Large intestine (tissue), 3 donors: ENCODE results near the gene MUTYH. TPM values are rescaled to one million over a fixed set of nuclear protein-coding genes. Genes with fewer than 3 reads are reported as not detected.
"Not testable (repeated sequence)": the region's sequence is repeated elsewhere in the genome, so short reads cannot be mapped to it uniquely, and the experiment has no call there.

ENCODE experiments used
- DNase-seq, 2 donors: peaks; one replicate each; pipeline versions ENCODE4 v3.0.0 to v3.0.0-alpha.2; 2013
- H3K27ac ChIP-seq: one replicate; pipeline ENCODE4 v1.5.1; 2013; ENCODE audit warnings: low read length
- H3K27me3 ChIP-seq: 2 replicates; pipeline ENCODE4 v1.6.1; 2013; ENCODE audit warnings: low read length; ENCODE audit not compliant: control insufficient read depth, insufficient read depth
- H3K36me3 ChIP-seq: 2 replicates; pipeline ENCODE4 v1.6.1; 2013; ENCODE audit warnings: low read length; ENCODE audit not compliant: control insufficient read depth, insufficient read depth
- H3K4me1 ChIP-seq: one replicate; pipeline ENCODE4 v1.6.1; 2013; ENCODE audit warnings: low read length; ENCODE audit not compliant: control insufficient read depth, insufficient read depth
- H3K4me3 ChIP-seq: one replicate; pipeline ENCODE4 v1.5.1; 2013; ENCODE audit warnings: low read length
- H3K9me3 ChIP-seq: one replicate; pipeline ENCODE4 v1.6.1; 2013; ENCODE audit warnings: mild to moderate bottlenecking, low read depth, low read length, moderate library complexity; ENCODE audit not compliant: control insufficient read depth
- WGBS: methylation state at CpG from one replicate; pipeline ENCODE4 v1.1.5; 2013; ENCODE audit warnings: low lambda C conversion rate; ENCODE audit not compliant: insufficient coverage; 5-methylcytosine and 5-hydroxymethylcytosine counted together
- polyA plus RNA-seq: library from polyadenylated mRNA; unstranded; fragments of 120-200 nt; gene quantifications from one replicate; pipeline ENCODE4 v1.2.1, GENCODE V29; 2013

MUTYH gene
- polyA plus RNA-seq, 1 donor: 34.1 TPM

DNA sequence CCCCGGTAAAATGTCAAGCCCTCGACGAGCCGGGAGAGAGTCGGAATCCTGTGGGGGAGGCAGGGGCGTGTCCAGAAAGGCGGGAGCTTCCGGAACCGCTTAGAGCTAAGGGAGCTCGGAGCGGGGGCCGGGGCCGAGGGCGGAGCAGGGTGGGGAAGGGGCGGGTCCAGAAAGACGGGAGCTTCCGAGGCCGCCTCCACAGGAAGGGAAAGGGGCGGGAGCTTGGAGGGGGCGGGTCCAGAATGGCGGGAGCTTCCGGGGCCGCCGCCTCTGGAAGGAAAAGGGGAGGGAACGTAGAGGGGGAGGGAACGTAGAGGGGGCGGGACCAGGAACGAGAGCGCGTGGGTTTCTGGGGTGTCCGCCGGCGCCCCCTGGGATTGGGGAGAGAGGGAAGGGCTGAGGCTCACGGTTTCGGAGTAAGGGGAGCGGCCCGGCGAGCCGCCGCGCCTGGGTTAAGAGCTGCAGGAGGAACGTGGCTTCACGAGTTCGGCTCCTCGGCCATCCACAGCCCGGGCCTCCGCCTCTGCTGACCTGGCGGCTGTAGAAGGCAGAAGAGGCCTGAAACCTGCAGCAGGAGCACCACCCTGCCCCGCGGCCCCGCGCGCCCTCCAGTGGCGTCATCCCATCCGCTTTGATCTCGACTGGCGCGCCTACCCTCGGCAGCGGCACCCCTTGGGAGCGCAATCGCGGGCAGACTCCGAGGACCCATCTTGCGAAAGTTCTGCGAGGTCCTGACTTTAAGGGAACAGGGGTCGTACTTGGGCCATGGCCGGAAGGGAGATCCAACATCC lies 36.5 kb downstream of the MUTYH start:
- Histone ChIP-seq H3K36me3 (no peaks in the 10 kb centered on the region), H3K27me3 (no peaks in the 10 kb centered on the region), H3K27ac (peak overlapping the region; percentile 93), H3K4me3 (peak overlapping the region; percentile 85), H3K4me1 (peaks cover 11% of the 10 kb centered on the region), H3K9me3 (no peaks in the 10 kb centered on the region)
- no CpG with 5 or more reads among the region's 68 CpGs for WGBS
- DNase-seq: peak; percentile 98

DNA sequence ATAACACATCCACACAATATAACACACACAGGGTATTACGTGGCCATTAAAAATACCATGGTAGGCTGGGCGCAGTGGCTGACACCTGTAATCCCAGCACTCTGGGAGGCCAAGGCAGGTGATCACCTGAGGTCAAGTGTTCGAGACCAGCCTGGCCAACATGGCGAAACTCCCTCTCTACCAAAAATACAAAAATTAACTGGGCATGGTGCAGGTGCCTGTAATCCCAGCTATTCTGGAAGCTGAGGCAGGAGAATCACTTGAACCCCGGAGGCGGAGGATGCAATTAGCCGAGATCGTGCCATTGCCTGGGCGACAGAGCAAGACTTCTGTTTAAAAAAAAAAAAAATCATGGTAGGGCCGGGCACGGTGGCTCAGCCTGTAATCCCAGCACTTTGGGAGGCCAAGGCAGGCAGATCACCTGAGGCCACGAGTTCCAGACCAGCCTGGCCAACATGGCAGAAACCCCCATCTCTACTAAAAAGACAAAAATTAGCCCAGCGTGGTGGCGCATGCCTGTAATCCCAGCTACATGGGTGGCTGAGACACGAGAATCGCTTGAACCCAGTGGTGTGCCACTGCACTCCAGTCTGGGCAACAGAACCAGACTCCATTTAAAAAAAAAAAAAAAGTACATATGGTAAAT lies 37.6 kb downstream of the MUTYH start:
- no peaks in the 10 kb centered on the region for H3K9me3 ChIP-seq
- peaks cover 14% of the 10 kb centered on the region for H3K4me1 ChIP-seq
- no peaks in the 10 kb centered on the region for H3K27me3 ChIP-seq
- no peak overlapping the region for H3K27ac ChIP-seq
- peak overlapping the region; percentile 85 for H3K4me3 ChIP-seq
- DNase-seq: no peak
- H3K36me3 ChIP-seq: no peaks in the 10 kb centered on the region
- WGBS: 100% methylated on average over 1 of the region's 16 CpGs

DNA sequence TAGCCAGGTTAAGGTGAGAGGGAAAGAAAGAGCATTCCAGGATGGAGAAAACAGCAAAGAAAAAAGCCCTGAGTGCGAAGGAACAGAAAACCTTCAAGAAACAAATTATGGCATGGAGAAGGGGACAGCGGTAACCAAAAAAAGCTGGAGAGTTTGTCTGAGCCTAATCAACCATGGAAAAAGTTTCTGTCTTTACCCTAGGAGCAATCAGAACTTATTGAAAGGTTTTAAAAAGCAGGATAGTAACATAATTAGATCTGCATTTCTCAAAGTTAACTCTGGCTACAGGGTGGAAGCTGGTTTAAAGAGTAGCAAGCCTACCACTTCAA lies 39.6 kb downstream of the MUTYH start:
- no peaks in the 10 kb centered on the region for H3K27me3 ChIP-seq
- WGBS: 75% methylated on average over 2 of the region's 2 CpGs
- DNase-seq: no peak
- H3K4me1 ChIP-seq: peaks cover 17% of the 10 kb centered on the region
- no peaks in the 10 kb centered on the region for H3K36me3 ChIP-seq
- no peaks in the 10 kb centered on the region for H3K9me3 ChIP-seq
- no peak overlapping the region for H3K4me3 ChIP-seq
- H3K27ac ChIP-seq: no peak overlapping the region

DNA sequence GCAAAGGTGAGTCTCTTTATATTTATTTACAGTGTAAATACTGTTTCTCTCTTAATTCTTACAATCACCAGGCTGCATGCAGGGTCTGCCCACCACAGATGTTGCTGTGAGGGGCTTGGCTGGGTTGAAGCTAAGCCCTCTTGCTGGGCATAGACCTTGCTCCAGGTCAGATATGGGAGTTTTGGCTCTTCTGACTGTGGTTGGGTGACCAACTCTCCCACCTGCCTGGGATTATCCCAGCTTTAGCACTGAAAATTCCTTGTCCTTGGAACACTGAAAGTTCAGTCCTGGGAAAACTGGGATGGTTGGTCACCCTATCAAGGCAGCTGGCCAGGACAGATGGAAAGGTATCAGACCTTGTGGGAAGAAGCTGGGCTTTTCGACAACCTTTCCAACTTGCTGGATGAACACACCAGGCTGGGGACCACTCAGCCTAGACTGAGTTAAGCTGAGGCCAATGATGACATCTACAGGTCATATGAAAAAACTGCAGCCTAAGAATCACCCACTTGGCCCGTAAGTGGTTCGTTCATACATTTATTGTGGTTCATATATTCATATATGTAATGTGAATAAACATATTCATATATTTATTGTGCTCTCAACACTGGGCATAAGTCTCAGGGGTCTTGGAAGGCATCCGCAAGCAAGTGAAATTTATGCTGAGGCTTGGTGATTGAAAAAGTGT lies 40.1 kb downstream of the MUTYH start:
- Histone ChIP-seq H3K4me1 (peaks cover 17% of the 10 kb centered on the region), H3K36me3 (no peaks in the 10 kb centered on the region), H3K9me3 (no peaks in the 10 kb centered on the region), H3K27ac (no peak overlapping the region), H3K27me3 (no peaks in the 10 kb centered on the region), H3K4me3 (no peak overlapping the region)
- peak; percentile 53 to 60 for DNase-seq
- WGBS: no CpG with 5 or more reads among the region's 4 CpGs

DNA sequence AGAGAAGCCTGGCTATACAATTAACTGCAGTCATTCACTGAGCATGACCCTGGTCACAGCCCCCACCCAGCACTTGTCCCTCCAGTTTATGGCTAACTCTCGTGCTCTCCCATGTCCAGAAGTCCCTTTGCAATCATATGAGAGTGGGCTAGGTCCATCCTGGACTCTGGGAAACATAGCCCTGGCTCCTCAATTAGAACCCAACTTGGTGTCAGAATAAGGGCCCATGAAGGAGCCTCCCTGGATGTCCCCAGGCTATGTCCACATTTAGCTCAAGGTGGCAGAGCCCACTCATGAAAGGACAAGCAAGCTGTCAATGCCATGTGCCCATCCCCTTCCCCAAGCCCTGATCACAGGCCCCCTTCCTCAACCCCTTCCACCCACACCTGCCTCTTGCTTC lies 40.9 kb downstream of the MUTYH start:
- no peak overlapping the region for H3K27ac ChIP-seq
- H3K27me3 ChIP-seq: no peaks in the 10 kb centered on the region
- no CpG with 5 or more reads among the region's 1 CpG for WGBS
- H3K36me3 ChIP-seq: no peaks in the 10 kb centered on the region
- peaks cover 10% of the 10 kb centered on the region for H3K4me1 ChIP-seq
- no peaks in the 10 kb centered on the region for H3K9me3 ChIP-seq
- no peak overlapping the region for H3K4me3 ChIP-seq
- no peak for DNase-seq

DNA sequence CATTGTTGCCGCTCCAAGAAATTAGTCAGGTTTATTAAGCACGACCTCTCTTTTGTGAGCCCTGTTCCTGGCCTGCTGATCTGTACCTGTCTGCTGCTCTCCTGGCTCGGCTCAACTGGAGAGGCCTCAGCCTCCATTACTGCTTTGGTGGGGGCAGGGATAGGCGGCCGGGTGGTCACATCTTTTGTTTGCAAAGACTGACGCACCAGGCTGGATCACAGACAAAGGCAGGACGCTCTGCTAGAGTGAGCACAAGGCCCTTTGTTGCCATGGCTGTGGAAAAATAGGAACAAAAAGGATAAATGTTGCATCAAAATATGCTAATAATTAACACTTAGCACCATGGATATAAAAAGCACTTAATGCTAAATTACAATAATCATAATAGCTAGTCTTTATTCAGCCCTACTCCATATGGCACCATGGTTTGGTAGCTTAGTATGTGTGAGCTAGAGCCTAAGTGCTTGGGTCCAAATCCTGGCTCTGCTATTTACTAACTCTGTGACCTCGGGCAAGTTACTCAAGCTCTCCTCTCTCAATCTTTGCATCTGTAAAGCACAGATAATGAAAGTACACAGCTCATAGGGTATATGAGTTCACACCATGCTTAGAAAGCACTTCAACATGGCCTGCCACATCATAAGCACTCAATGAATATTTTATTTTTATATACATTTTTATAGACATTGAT lies 42.4 kb downstream of the MUTYH start:
- H3K9me3 ChIP-seq: no peaks in the 10 kb centered on the region
- no peaks in the 10 kb centered on the region for H3K36me3 ChIP-seq
- H3K4me1 ChIP-seq: peaks cover 6% of the 10 kb centered on the region
- no peak overlapping the region for H3K4me3 ChIP-seq
- no peak overlapping the region for H3K27ac ChIP-seq
- H3K27me3 ChIP-seq: no peaks in the 10 kb centered on the region
- peak; percentile 26 to 55 for DNase-seq
- WGBS: no CpG with 5 or more reads among the region's 8 CpGs

DNA sequence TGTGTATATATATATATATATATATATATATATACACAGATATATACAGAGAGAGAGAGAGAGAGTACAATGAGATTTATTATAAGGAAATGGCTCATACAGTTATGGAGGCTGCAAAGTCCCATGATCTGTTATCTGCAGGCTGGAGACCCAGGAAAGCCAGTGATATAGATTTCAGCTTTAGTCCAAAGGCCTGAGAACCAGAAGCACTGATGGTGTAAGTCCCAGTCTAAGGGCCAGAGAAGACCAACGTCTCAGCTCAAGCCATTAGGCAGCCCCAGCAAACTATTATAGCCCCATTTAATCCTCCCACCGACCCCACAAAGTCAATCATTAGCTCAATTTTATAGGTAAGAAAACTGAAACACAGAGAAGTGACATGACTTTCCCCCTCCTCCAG lies 48.5 kb downstream of the MUTYH start:
- Histone ChIP-seq H3K27ac (peak overlapping the region; percentile 75), H3K36me3 (no peaks in the 10 kb centered on the region), H3K4me1 (peaks cover 14% of the 10 kb centered on the region), H3K4me3 (no peak overlapping the region), H3K9me3 (no peaks in the 10 kb centered on the region), H3K27me3 (no peaks in the 10 kb centered on the region)
- no CpG with 5 or more reads among the region's 2 CpGs for WGBS
- peak; percentile 76 to 91 for DNase-seq

DNA sequence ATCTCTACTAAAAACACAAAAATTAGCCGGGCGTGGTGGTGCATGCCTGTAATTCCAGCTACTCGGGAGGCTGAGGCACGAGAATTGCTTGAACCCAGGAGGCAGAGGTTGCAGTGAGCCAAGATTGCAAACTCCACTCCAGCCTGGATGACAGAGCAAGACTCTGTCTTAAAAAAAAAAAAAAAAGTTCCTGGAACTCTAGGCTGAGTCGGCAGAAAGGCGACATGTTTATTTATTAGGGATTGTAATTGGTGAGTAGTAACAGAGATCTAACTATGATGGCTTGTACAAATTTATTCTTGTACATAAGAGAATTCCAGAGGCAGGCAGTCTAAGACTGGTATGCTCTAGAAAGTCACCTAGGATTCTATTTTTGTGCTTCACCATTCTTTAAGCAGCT lies 49.2 kb downstream of the MUTYH start:
- H3K27ac ChIP-seq: peak overlapping the region; percentile 75
- DNase-seq: peak in 1 of 2 donors; percentile 32
- H3K4me3 ChIP-seq, H3K9me3 ChIP-seq, H3K36me3 ChIP-seq, H3K27me3 ChIP-seq: not testable (repeated sequence)
- WGBS: no CpG with 5 or more reads among the region's 6 CpGs
- H3K4me1 ChIP-seq: peaks cover 14% of the 10 kb centered on the region

DNA sequence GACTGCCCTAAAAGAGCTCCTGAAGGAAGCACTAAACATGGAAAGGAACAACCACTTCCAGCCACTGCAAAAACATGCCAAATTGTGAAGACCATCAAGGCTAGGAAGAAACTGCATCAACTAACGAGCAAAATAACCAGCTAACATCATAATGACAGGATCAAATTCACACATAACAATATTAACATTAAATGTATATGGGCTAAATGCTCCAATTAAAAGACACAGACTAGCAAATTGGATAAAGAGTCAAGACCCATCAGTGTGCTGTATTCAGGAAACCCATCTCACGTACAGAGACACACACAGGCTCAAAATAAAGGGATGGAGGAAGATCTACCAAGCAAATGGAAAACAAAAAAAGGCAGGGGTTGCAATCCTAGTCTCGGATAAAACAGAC lies 53.7 kb downstream of the MUTYH start:
- no CpG with 5 or more reads among the region's 3 CpGs for WGBS
- not testable (repeated sequence) for DNase-seq

DNA sequence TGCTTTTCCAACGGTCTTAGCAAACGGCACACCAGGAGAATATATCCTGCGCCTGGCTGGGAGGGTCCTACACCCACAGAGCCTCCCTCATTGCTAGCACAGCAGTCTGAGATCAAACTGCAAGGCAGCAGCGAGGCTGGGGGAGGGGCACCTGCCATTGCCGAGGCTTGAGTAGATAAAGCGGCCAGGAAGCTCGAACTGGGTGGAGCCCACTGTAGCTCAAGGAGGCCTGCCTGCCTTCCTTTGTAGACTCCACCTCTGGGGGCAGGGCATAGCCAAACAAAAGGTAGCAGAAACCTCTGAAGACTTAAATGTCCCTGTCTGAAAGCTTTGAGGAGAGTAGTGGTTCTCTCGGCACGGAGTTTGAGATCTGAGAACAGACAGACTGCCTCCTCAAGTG lies 55.4 kb downstream of the MUTYH start:
- not testable (repeated sequence) for H3K9me3 ChIP-seq, H3K4me1 ChIP-seq, H3K4me3 ChIP-seq, DNase-seq, H3K36me3 ChIP-seq, H3K27me3 ChIP-seq, H3K27ac ChIP-seq
- WGBS: no CpG with 5 or more reads among the region's 9 CpGs

More for the DNA sequence above, 53.7 kb downstream of the MUTYH start:
- not testable (repeated sequence) for H3K27me3 ChIP-seq, H3K4me1 ChIP-seq, H3K27ac ChIP-seq, H3K36me3 ChIP-seq, H3K9me3 ChIP-seq, H3K4me3 ChIP-seq
